ENCODE measurements around the gene MYCBPAP.

The MYCBPAP gene

GRCh38 chr17:50483266-50483665 lies 25.0 kb upstream of the MYCBPAP start:
- no peak overlapping the region for H3K4me3 ChIP-seq (ENCODE audit: low read length)
- peaks cover 24% of the 10 kb centered on the region for H3K4me1 ChIP-seq (ENCODE audit: control insufficient read depth, insufficient read depth, low read length)
- no peaks in the 10 kb centered on the region for H3K27me3 ChIP-seq (ENCODE audit: control insufficient read depth, insufficient read depth, low read length)
- no peak overlapping the region for H3K9ac ChIP-seq (ENCODE audit: low read length)
- H3K36me3 ChIP-seq (ENCODE audit: control insufficient read depth, insufficient read depth, low read length), result no peaks in the 10 kb centered on the region
- no peaks in the 10 kb centered on the region for H3K9me3 ChIP-seq (ENCODE audit: control insufficient read depth, low read length)

- H3K36me3 ChIP-seq (ENCODE audit: control insufficient read depth, insufficient read depth, low read length), result no peaks in the 10 kb centered on the region
- no peak overlapping the region for H3K9ac ChIP-seq (ENCODE audit: low read length)
- H3K4me3 ChIP-seq (ENCODE audit: low read length), result no peak overlapping the region
- H3K9me3 ChIP-seq (ENCODE audit: control insufficient read depth, low read length), result no peaks in the 10 kb centered on the region
- H3K4me1 ChIP-seq (ENCODE audit: control insufficient read depth, insufficient read depth, low read length), result peaks cover 20% of the 10 kb centered on the region
- H3K27me3 ChIP-seq (ENCODE audit: control insufficient read depth, insufficient read depth, low read length), result no peaks in the 10 kb centered on the region
Measured at GRCh38 chr17:50484386-50485155, 23.7 kb upstream of the MYCBPAP start.

GRCh38 chr17:50487213-50488096 lies 20.8 kb upstream of the MYCBPAP start:
- Histone ChIP-seq H3K4me1 (ENCODE audit: control insufficient read depth, insufficient read depth, low read length) (peaks cover 11% of the 10 kb centered on the region), H3K4me3 (ENCODE audit: low read length) (no peak overlapping the region), H3K27me3 (ENCODE audit: control insufficient read depth, insufficient read depth, low read length) (no peaks in the 10 kb centered on the region), H3K9me3 (ENCODE audit: control insufficient read depth, low read length) (no peaks in the 10 kb centered on the region), H3K36me3 (ENCODE audit: control insufficient read depth, insufficient read depth, low read length) (no peaks in the 10 kb centered on the region), H3K9ac (ENCODE audit: low read length) (no peak overlapping the region)

DNA sequence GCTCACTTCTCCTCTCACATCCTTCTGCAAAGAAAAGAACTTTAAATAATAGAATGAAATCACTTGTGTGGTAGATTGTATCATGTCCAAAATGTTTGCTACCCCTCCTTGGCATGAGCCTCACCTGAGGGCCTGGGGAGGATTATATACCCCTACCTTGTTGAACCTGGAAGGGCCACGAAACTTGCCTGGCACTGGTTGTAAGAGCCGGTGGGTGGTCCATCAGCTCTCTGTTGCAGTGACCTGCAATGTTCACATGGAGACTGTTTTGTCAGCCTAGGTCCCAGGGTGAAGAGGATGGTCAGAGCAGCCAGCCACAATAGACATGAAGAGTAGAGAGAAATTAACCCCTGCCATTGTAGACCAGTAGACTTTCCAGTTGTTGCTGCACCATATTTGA lies 19.4 kb upstream of the MYCBPAP start:
- H3K9ac ChIP-seq (ENCODE audit: low read length), result no peak overlapping the region
- no peak overlapping the region for H3K4me3 ChIP-seq (ENCODE audit: low read length)
- H3K27me3 ChIP-seq (ENCODE audit: control insufficient read depth, insufficient read depth, low read length), result no peaks in the 10 kb centered on the region

DNA sequence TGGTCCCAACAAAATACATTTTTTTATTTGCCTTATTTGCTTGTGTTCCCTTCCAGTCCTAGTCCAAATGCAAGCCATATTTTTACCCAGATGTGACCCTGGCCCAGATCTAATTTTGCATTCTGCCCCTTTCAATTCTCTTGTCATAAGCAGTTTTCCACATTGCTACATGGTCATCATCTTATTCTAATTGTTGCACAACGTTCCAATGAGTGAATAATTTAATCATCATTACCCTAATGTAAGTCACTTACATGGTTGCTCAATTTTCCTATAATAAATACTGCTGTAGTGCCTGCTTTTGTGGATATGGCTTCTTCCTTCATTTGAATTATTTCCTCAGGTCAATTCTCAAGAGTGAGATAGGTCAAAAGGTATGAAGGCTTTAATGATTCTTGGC lies 16.7 kb upstream of the MYCBPAP start:
- no peaks in the 10 kb centered on the region for H3K9me3 ChIP-seq (ENCODE audit: control insufficient read depth, low read length)
- no peaks in the 10 kb centered on the region for H3K36me3 ChIP-seq (ENCODE audit: control insufficient read depth, insufficient read depth, low read length)
- no peaks in the 10 kb centered on the region for H3K27me3 ChIP-seq (ENCODE audit: control insufficient read depth, insufficient read depth, low read length)
- H3K9ac ChIP-seq (ENCODE audit: low read length), result no peak overlapping the region
- H3K4me1 ChIP-seq (ENCODE audit: control insufficient read depth, insufficient read depth, low read length), result peaks cover 7% of the 10 kb centered on the region
- H3K4me3 ChIP-seq (ENCODE audit: low read length), result no peak overlapping the region

More for the DNA sequence above, 19.4 kb upstream of the MYCBPAP start:
- H3K36me3 ChIP-seq (ENCODE audit: control insufficient read depth, insufficient read depth, low read length), result no peaks in the 10 kb centered on the region
- peaks cover 7% of the 10 kb centered on the region for H3K4me1 ChIP-seq (ENCODE audit: control insufficient read depth, insufficient read depth, low read length)
- H3K9me3 ChIP-seq (ENCODE audit: control insufficient read depth, low read length), result no peaks in the 10 kb centered on the region

DNA sequence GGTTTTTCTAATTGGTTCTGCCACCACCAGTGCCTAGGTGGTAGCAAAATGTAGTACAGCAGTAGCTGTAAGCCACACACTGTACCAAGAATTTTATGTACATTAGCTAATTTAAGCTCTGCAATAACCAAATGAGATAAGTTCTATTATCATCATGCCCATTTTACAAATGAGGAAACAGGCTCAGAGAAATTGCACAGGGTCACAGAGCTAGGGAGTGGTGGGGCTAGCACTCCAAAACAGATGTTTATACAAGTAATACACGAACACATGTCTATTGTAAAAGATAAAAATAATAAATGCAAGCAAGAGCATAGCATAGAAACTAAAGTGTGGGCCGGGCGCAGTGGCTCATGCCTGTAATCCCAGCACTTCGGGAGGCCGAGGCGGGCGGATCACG lies 16.0 kb upstream of the MYCBPAP start:
- no peaks in the 10 kb centered on the region for H3K9me3 ChIP-seq (ENCODE audit: control insufficient read depth, low read length)
- H3K36me3 ChIP-seq (ENCODE audit: control insufficient read depth, insufficient read depth, low read length), result no peaks in the 10 kb centered on the region
- no peak overlapping the region for H3K4me3 ChIP-seq (ENCODE audit: low read length)
- H3K9ac ChIP-seq (ENCODE audit: low read length), result no peak overlapping the region
- H3K27me3 ChIP-seq (ENCODE audit: control insufficient read depth, insufficient read depth, low read length), result no peaks in the 10 kb centered on the region
- H3K4me1 ChIP-seq (ENCODE audit: control insufficient read depth, insufficient read depth, low read length), result peaks cover 7% of the 10 kb centered on the region

GRCh38 chr17:50493744-50494143 lies 14.5 kb upstream of the MYCBPAP start:
- Histone ChIP-seq H3K9me3 (ENCODE audit: control insufficient read depth, low read length) (no peaks in the 10 kb centered on the region), H3K9ac (ENCODE audit: low read length) (no peak overlapping the region), H3K4me1 (ENCODE audit: control insufficient read depth, insufficient read depth, low read length) (peaks cover 10% of the 10 kb centered on the region), H3K4me3 (ENCODE audit: low read length) (no peak overlapping the region), H3K36me3 (ENCODE audit: control insufficient read depth, insufficient read depth, low read length) (no peaks in the 10 kb centered on the region), H3K27me3 (ENCODE audit: control insufficient read depth, insufficient read depth, low read length) (no peaks in the 10 kb centered on the region)

GRCh38 chr17:50495217-50495823 lies 12.9 kb upstream of the MYCBPAP start:
- H3K4me1 ChIP-seq (ENCODE audit: control insufficient read depth, insufficient read depth, low read length), result peaks cover 10% of the 10 kb centered on the region
- H3K9me3 ChIP-seq (ENCODE audit: control insufficient read depth, low read length), result no peaks in the 10 kb centered on the region
- H3K9ac ChIP-seq (ENCODE audit: low read length), result no peak overlapping the region
- no peaks in the 10 kb centered on the region for H3K27me3 ChIP-seq (ENCODE audit: control insufficient read depth, insufficient read depth, low read length)
- H3K36me3 ChIP-seq (ENCODE audit: control insufficient read depth, insufficient read depth, low read length), result no peaks in the 10 kb centered on the region
- H3K4me3 ChIP-seq (ENCODE audit: low read length), result no peak overlapping the region

- H3K27me3 ChIP-seq (ENCODE audit: control insufficient read depth, insufficient read depth, low read length), result no peaks in the 10 kb centered on the region
- no peaks in the 10 kb centered on the region for H3K9me3 ChIP-seq (ENCODE audit: control insufficient read depth, low read length)
- H3K4me3 ChIP-seq (ENCODE audit: low read length), result no peak overlapping the region
- peaks cover 10% of the 10 kb centered on the region for H3K4me1 ChIP-seq (ENCODE audit: control insufficient read depth, insufficient read depth, low read length)
- H3K9ac ChIP-seq (ENCODE audit: low read length), result no peak overlapping the region
- no peaks in the 10 kb centered on the region for H3K36me3 ChIP-seq (ENCODE audit: control insufficient read depth, insufficient read depth, low read length)
Measured at GRCh38 chr17:50495918-50496317, 12.3 kb upstream of the MYCBPAP start.

DNA sequence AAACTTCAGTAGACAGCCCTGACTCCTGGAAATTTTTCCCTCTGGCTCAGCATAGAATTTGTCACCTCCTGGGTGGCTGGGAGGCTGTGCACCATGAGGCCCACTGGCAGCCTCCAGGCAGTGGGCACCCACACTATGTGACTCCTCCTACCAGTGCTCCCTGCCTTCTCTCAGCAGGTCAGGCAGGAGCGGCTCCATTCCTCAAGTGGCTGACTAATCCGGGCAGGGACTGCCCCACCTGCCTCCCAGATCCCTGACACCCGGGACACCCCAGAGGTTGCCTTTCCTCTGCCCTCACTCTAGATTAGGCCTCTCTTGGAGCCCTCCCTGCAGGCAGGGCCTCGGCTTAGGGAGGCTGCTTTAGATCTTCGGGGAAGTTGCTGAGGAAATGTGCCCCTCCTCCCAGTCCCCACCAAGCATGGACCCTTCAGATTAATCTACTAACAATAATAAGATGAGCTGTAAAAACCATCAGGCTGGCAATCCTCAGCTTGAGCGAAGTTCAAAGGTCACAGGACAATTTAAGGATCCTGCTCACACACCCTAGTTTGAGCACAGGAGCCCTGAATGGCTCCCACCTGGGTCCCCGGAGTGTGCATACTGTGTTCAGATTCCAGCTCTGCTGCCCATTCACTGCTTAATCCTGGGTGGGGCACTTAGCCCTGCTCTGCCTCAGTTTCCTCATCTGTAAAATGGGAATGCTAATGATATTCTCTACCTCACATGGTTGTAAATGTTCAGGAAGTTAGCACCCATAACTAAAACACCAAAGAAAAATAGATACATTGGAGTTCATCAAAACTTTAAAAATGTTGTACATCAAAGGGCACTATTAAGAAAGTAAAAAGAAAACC lies 10.0 kb upstream of the MYCBPAP start:
- no peaks in the 10 kb centered on the region for H3K27me3 ChIP-seq (ENCODE audit: control insufficient read depth, insufficient read depth, low read length)
- no peaks in the 10 kb centered on the region for H3K9me3 ChIP-seq (ENCODE audit: control insufficient read depth, low read length)
- no peak overlapping the region for H3K4me3 ChIP-seq (ENCODE audit: low read length)
- H3K4me1 ChIP-seq (ENCODE audit: control insufficient read depth, insufficient read depth, low read length), result peaks cover 10% of the 10 kb centered on the region
- no peak overlapping the region for H3K9ac ChIP-seq (ENCODE audit: low read length)
- no peaks in the 10 kb centered on the region for H3K36me3 ChIP-seq (ENCODE audit: control insufficient read depth, insufficient read depth, low read length)

DNA sequence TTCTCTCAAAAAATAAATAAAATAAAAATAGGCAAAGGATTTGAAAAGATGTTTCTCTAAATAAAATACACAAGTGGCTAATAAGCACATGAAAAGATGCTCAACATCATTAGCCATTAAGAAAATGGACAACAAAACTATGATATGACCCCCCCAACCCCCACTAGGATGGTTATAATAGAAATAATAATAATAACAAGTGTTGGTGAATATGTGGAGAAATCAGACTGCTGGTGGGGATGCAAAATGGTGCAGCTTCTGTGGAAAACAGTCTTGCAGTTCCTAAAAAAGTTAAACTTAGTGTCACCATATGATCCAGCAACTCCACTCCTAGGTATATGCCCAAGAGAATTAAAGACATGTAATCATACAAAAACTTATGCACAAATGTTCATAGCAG lies 9.0 kb upstream of the MYCBPAP start:
- Histone ChIP-seq H3K4me1 (ENCODE audit: control insufficient read depth, insufficient read depth, low read length) (peaks cover 14% of the 10 kb centered on the region), H3K36me3 (ENCODE audit: control insufficient read depth, insufficient read depth, low read length) (no peaks in the 10 kb centered on the region), H3K4me3 (ENCODE audit: low read length) (no peak overlapping the region), H3K9me3 (ENCODE audit: control insufficient read depth, low read length) (no peaks in the 10 kb centered on the region), H3K27me3 (ENCODE audit: control insufficient read depth, insufficient read depth, low read length) (no peaks in the 10 kb centered on the region), H3K9ac (ENCODE audit: low read length) (no peak overlapping the region)

Measured in mucosa of stomach (tissue), 1 donor.